ENCODE results near the gene UPF3B.

GRCh38 chrX:119852382-119853353 is at the start of gene UPF3B:
- TF ChIP-seq, protein P1, sequence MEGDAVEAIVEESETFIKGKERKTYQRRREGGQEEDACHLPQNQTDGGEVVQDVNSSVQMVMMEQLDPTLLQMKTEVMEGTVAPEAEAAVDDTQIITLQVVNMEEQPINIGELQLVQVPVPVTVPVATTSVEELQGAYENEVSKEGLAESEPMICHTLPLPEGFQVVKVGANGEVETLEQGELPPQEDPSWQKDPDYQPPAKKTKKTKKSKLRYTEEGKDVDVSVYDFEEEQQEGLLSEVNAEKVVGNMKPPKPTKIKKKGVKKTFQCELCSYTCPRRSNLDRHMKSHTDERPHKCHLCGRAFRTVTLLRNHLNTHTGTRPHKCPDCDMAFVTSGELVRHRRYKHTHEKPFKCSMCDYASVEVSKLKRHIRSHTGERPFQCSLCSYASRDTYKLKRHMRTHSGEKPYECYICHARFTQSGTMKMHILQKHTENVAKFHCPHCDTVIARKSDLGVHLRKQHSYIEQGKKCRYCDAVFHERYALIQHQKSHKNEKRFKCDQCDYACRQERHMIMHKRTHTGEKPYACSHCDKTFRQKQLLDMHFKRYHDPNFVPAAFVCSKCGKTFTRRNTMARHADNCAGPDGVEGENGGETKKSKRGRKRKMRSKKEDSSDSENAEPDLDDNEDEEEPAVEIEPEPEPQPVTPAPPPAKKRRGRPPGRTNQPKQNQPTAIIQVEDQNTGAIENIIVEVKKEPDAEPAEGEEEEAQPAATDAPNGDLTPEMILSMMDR (IDR thresholded peaks at IDR 0.05; ENCODE audit: insufficient read depth, low read length, poor library complexity, severe bottlenecking), result no peak
- no peak for TF ChIP-seq EZH2phosphoT487 (conservative IDR thresholded peaks at IDR 0.05; ENCODE audit: low read length)
